Esophagus (tissue), 2 donors: ENCODE measurements around the gene AADAT. TPM values are rescaled to one million over a fixed set of nuclear protein-coding genes. Genes with fewer than 3 reads are reported as not detected.

Experiments used
- H3K27ac ChIP-seq, 2 donors: one replicate each; pipeline ENCODE4 v1.5.1; 2013; ENCODE audit warnings: low read depth in 2 of 2, mild to moderate bottlenecking in 2 of 2, inconsistent platforms in 1 of 2, low read length in 1 of 2, moderate library complexity in 1 of 2
- H3K27me3 ChIP-seq, 2 donors: one replicate each; pipeline ENCODE4 v1.6.1; 2013; ENCODE audit warnings: low read length in 2 of 2, control low read depth in 1 of 2, mild to moderate bottlenecking in 1 of 2; ENCODE audit not compliant: insufficient read depth in 2 of 2, control insufficient read depth in 1 of 2
- H3K36me3 ChIP-seq, 2 donors: one replicate each; pipeline ENCODE4 v1.6.1; 2013; ENCODE audit warnings: low read length in 1 of 2; ENCODE audit not compliant: control insufficient read depth in 2 of 2, insufficient read depth in 2 of 2
- H3K4me1 ChIP-seq, 2 donors: one replicate each; pipeline ENCODE4 v1.6.1; 2013; ENCODE audit warnings: low read length in 1 of 2; ENCODE audit not compliant: control insufficient read depth in 2 of 2, insufficient read depth in 2 of 2
- H3K4me3 ChIP-seq, 2 donors: one replicate each; pipeline ENCODE4 v1.5.1; 2013; ENCODE audit warnings: low read length in 2 of 2, mild to moderate bottlenecking in 2 of 2, low read depth in 1 of 2, moderate library complexity in 1 of 2
- H3K9me3 ChIP-seq, 2 donors: one replicate each; pipeline ENCODE4 v1.6.1; 2013; ENCODE audit warnings: mild to moderate bottlenecking in 2 of 2, low read depth in 1 of 2, low read length in 1 of 2, moderate library complexity in 1 of 2; ENCODE audit not compliant: control insufficient read depth in 2 of 2, insufficient read depth in 1 of 2
- WGBS, 2 donors: extraction: QIAGEN DNeasy Blood & Tissue Kit; methylation state at CpG; one replicate each; pipeline ENCODE4 v1.1.7; 2013; 5-methylcytosine and 5-hydroxymethylcytosine counted together
- polyA plus RNA-seq, 2 donors: library from polyadenylated mRNA; stranded (reverse); fragments of 200-250 nt; gene quantifications; one replicate each; pipeline ENCODE4 v1.2.3, GENCODE V29; 2013
- donor health status: healthy with polysubstance abuse.
- donor health status: Bipolar disorder and iron deficiency.

The AADAT gene
- polyA plus RNA-seq, 2 donors = 1.8 to 2.4 TPM

DNA sequence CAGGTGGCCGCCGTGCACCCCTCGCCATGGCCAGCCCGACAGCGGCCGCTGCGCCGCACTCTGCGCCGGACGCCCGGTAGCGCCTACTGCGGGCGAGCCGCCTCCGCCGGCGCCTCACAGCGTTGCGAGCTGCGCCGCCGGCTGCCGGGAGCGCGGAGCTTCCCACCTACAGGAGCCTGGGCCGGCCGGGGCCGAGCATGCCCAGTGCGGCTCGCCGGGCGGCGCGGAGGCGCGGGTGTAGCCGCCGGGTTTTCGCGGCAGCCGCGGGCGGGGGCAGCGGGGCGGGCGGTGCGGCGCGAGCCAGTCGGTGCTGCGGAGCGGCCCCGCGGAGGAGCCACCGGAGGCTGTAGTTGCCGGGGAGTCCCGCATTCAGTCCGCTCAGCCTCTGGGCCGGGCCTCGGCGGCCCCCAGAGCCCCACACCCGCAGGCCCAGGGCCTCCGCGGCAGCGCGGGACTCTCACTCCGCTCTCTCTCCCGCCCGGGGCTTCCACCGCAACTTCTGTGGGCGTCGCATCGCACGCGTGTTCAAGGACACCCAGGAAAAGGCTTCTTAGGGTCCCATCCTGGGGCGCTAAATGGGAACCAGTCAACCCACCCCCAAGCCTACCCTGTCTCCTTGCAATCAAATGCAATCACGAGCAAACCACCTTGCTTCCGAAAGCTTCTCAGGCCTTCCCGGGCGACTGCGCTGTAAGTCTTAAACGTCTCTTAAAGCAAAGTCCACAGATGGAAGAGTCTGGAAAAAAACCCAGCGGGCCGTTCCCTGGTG is 63.3 kb downstream of the AADAT start, which contains the start of gene MFAP3L:
Gene MFAP3L, minus strand, starts transcription at position 143 of the 769 bp plus-strand sequence. CDS start 20,518 bp downstream, outside the sequence.
- H3K9me3 ChIP-seq = peaks cover 0 to 6% of the 10 kb centered on the region in 2 donors
- H3K27me3 ChIP-seq = no peaks in the 10 kb centered on the region
- no peaks in the 10 kb centered on the region for H3K36me3 ChIP-seq
- peak within 1 kb of the TSS; percentile 70 to 91 for H3K4me3 ChIP-seq
- peaks cover 0 to 7% of the 10 kb centered on the region in 2 donors for H3K4me1 ChIP-seq
- peak within 1 kb of the TSS; percentile 72 to 84 for H3K27ac ChIP-seq
- WGBS, 2 donors = 1% methylated on average over 64 to 86 of the region's 86 CpGs

DNA sequence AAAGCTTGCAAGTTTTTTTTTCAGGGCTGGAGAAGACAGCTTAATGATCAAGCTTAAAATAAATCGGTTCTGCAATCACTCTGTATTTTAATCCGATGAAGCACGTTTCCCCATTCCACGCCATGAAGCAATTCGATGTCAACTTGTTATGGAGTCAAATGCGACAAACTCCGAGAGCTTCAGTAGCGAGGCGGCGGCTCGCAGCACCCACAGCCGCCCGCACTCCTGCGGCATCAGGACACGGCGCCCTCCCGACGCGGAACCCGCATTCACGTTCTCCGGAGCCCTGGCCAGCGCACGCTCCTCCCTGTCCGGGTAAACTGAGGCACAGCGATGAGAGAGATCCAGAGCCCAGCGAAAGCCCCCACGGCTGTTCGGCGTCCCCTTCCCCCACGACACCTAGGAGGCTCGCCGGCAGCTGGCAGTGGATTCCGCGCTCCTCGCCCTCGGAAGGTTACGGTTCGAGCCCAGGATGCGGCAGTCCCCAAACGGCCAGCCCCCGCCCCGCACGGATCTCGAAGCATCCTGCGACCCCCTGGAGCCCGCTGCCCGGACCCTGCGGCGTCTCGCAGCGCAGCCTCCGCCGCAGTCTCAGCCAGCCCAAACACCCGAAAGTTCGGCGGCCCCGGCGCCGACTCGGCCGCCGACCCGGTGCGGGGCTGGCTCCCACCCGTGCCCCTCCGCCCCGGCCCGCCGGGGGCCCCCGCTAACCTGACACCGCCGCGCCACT is 64.1 kb downstream of the AADAT start:
- Histone ChIP-seq H3K4me3 (peak overlapping the region; percentile 70 to 91), H3K4me1 (peaks cover 0 to 7% of the 10 kb centered on the region in 2 donors), H3K36me3 (no peaks in the 10 kb centered on the region), H3K27me3 (no peaks in the 10 kb centered on the region), H3K9me3 (peaks cover 0 to 6% of the 10 kb centered on the region in 2 donors), H3K27ac (no peak overlapping the region)
- 7 to 8% methylated on average over 74 of the region's 74 CpGs for WGBS, 2 donors

DNA sequence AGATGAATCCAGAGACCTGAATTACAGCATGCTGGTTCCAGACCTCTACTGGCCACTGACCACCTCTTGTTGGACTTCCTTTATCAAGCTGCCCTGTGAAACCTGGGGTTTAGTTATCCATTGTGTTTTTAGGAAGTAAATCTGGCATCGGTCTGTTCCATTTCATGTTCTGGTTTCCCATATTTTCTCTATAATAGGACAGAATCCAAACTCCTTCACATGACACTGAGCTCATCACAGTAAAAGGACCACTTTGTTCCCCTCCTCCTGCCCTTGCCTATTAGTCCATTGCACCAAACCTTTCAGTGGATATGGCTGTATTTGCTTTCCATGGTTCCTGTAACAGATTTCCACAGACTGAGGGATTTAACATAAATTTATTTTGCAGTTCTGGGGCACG is 67.5 kb downstream of the AADAT start:
- H3K27ac ChIP-seq = no peak overlapping the region
- H3K36me3 ChIP-seq = no peaks in the 10 kb centered on the region
- H3K4me1 ChIP-seq = peaks cover 0 to 4% of the 10 kb centered on the region in 2 donors
- 87 to 89% methylated on average over 2 of the region's 2 CpGs for WGBS, 2 donors
- no peaks in the 10 kb centered on the region for H3K27me3 ChIP-seq
- H3K9me3 ChIP-seq = no peaks in the 10 kb centered on the region
- no peak overlapping the region for H3K4me3 ChIP-seq

DNA sequence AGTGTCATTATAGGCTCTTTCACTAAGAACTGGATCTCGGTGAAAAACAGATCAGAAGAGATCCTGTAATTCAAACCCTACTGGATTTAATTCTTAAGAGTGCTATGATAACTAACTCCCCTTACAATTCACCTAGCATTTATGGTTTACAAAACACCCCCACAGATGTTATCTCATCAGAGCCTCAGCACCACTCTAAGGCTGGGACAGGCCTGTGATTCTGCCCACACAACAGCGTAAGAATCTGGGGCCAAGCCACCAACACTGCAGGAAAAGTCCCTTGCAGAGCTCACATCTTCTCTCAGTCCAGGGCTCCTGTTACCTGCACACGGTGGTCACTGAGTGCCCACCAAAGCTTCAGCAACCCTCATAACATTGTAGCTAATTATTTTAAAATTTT is 72.5 kb downstream of the AADAT start:
- WGBS, 2 donors = 77 to 83% methylated on average over 3 of the region's 3 CpGs
- Histone ChIP-seq H3K4me3 (no peak overlapping the region), H3K27me3 (no peaks in the 10 kb centered on the region), H3K36me3 (no peaks in the 10 kb centered on the region), H3K9me3 (no peaks in the 10 kb centered on the region), H3K4me1 (no peaks in the 10 kb centered on the region), H3K27ac (no peak overlapping the region)

DNA sequence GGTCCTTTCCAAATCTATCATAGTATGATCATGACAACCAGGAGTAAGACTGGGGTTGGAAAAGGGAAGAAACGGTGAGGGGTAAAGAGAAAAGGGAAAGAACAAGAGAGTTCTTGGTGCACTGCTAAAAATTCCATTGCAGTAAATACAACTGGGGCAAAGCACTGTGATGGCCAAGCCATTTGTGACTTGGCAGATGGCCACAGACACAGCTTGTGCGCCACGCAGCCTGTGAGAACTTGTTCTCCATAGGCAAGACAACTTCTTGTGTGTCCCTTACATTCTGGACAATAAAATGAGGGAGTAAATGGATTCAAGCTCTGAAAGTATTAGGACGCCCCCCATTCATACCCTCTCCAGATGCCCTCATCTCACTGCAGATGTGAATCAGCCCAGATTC is 74.5 kb downstream of the AADAT start:
- no peaks in the 10 kb centered on the region for H3K36me3 ChIP-seq
- no peaks in the 10 kb centered on the region for H3K4me1 ChIP-seq
- no peak overlapping the region for H3K4me3 ChIP-seq
- H3K9me3 ChIP-seq = no peaks in the 10 kb centered on the region
- peaks cover 0 to 2% of the 10 kb centered on the region in 2 donors for H3K27me3 ChIP-seq
- WGBS, 2 donors = 70 to 81% methylated on average over 4 of the region's 4 CpGs
- no peak overlapping the region for H3K27ac ChIP-seq

DNA sequence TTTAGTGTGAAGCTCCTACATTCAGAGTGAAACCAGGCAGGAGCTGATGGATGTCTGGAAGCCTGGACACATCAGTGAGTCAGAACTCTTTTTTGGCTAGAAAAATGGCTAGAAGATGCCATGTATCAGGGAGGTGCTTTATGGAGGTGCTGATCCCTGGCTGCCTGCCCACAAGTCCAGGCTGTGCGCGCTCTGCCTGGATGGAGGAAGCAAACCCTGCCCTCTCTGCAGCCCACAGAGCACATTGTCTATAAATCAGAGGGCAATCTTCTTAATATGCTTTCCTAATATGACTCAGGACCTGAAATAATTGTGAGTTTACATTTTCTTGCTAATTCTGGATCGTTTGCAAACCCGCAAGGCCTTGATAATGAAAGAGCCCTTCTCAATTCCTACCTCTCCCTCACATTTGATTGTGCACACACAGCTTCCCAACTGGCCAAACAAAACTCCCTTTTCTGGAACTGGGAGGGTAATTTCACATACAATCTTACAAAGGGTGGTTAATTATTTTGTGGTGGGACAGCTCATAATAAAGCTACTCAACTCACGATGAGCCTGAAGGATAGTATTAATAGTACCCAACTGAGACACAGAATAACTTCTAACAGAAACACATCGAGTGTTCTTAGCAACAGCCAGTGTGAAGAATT is 75.3 kb downstream of the AADAT start:
- Histone ChIP-seq H3K27ac (no peak overlapping the region), H3K4me3 (no peak overlapping the region), H3K36me3 (no peaks in the 10 kb centered on the region), H3K9me3 (no peaks in the 10 kb centered on the region), H3K4me1 (no peaks in the 10 kb centered on the region), H3K27me3 (peaks cover 0 to 2% of the 10 kb centered on the region in 2 donors)
- 65 to 77% methylated on average over 6 of the region's 6 CpGs for WGBS, 2 donors

DNA sequence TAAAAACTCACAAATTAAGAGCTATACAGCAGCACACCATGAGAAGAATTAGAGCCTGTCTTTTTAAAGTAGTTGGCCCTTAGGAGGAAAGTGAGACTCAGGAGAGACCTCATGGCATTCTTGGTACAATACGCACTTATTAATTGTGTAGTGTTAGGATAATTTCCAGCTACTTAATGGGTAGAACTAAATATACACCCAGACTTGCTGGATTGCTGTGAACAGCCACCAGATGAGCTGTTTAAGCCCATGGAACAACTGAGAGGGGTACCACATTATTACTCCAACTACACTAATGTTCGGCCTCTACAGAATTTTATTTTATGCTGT is 77.2 kb downstream of the AADAT start:
- Histone ChIP-seq H3K36me3 (no peaks in the 10 kb centered on the region), H3K27ac (no peak overlapping the region), H3K9me3 (no peaks in the 10 kb centered on the region), H3K27me3 (peaks cover 0 to 2% of the 10 kb centered on the region in 2 donors), H3K4me1 (no peaks in the 10 kb centered on the region), H3K4me3 (no peak overlapping the region)
- 91 to 97% methylated on average over 2 of the region's 2 CpGs for WGBS, 2 donors

DNA sequence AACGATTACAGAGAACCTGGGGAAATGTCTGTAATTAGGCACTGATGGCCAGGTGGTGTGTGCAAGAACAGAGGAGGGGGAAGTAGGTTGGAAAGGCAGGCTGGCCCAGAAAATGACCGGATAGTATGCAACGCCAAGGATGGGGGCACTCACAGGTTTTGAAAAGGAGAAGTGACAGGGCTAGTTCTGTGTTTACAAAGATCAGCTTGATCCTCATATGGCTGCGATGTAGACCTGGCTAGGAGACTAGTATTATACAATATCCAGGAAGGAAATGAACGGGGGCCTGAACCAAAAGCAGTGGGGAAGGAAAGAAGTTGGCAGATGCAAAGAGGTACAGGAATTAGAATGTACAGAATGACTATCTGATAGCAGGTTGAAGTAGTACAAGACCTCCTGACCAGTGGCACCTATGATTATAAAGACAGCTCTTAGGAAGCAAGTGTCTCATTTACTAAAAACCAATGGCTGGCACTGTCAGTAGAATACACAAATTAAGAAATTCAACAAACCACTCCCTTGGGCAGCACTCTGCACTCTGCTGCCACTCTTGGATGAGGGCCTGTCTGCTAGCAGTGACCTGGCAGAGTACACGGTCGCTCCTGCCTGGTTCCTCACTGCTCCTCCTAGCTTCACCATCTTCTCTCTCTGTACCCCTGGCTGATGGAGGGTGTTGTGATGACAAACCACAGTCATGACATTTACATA is 77.7 kb downstream of the AADAT start:
- no peaks in the 10 kb centered on the region for H3K36me3 ChIP-seq
- H3K27ac ChIP-seq = no peak overlapping the region
- H3K4me1 ChIP-seq = no peaks in the 10 kb centered on the region
- H3K27me3 ChIP-seq = peaks cover 0 to 2% of the 10 kb centered on the region in 2 donors
- 69 to 70% methylated on average over 7 of the region's 7 CpGs for WGBS, 2 donors
- no peak overlapping the region for H3K4me3 ChIP-seq
- no peaks in the 10 kb centered on the region for H3K9me3 ChIP-seq
